ENCODE measurements around the gene ZNF784.
A peak's percentile ranks its signal among the peaks of the same experiment; 100 is the strongest.

Gene ZNF784

GRCh38 chr19:55643003-55643886, 18.9 kb upstream of the ZNF784 start, which contains the start of gene ZNF581:
TSS of gene ZNF581 (plus strand) at chr19:55643649. CDS start at chr19:55644572, 923 bp downstream.
- DNase-seq (ENCODE audit: low read depth in 3 of 3) = peak; percentile 69 to 84 (median 75)

GRCh38 chr19:55642153-55643002, 18.0 kb upstream of the ZNF784 start:
- DNase-seq (ENCODE audit: low read depth in 3 of 3) = peak in 1 of 3 donors; percentile 26

DNA sequence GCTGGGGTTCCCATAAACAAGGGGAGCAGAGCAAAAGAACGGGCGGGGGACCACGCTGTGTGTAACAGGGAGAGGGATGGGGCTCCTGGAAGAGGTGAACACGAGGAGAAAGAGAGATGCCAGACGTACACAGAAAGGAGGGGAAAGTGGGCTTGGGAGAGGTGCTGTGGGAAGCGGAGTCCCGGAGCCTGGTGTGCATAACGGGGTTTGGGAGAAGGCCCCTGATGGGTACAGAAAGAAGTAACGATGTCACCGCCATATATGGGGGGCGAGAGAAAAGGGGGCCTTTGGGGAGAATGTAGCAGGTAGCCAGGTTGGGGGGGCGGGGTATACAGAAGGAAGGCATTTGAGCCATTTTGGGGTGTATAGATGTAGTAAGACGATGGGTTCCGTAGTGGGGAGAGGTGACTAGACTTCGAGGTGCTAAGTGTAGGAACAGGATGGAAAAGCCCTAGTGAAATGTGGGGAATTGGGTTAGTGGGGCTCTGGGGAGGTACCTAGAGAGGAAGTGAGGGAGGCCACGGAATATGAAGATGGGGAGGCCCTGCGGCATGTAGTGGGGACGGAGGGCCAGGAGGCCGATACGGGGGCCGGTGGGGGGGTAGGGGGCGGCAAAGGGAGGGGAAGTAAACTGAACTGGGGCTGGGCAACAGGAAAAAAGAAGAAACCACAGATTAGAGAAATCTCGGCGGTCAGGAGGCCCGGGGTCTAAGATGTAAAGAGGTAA, 17.2 kb upstream of the ZNF784 start:
- DNase-seq (ENCODE audit: low read depth in 3 of 3) = no peak

- peak in 2 of 3 donors; percentile 47 to 60 for DNase-seq (ENCODE audit: low read depth in 3 of 3)
These were observed 16.4 kb upstream of the ZNF784 start, which contains the start of gene ZNF580 for GRCh38 chr19:55640577-55641425. TSS of gene ZNF580 (plus strand) at chr19:55641002. CDS start at chr19:55642509, 1,507 bp downstream.

DNA sequence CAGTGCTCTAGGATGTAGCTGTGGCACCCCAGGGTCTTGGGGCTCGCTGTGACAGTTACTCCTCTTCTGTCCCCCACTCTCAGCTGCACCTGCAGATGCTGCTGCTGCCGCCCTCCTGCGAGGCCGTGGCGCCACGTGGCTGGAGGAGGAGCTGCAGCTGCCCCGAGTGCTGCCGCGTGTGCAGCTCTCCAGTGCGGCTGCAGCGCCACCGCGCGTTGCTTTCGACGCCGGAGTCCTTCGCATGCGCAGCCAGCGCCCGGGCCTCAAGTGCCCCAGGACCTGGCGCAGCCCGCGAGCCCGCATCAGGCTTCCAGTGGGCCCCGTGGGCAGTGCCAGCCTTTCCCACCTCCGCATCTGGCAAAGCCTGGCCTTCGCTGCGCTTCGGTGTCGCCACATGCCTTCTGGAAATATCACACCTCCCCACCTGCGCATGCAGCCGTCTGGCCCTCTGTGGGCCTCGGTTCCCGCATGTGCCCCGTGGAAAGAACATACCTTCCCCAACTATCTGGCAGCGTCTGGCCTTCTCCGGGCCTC, 15.7 kb upstream of the ZNF784 start:
- peak; percentile 47 to 63 (median 61) for DNase-seq (ENCODE audit: low read depth in 3 of 3)

DNA sequence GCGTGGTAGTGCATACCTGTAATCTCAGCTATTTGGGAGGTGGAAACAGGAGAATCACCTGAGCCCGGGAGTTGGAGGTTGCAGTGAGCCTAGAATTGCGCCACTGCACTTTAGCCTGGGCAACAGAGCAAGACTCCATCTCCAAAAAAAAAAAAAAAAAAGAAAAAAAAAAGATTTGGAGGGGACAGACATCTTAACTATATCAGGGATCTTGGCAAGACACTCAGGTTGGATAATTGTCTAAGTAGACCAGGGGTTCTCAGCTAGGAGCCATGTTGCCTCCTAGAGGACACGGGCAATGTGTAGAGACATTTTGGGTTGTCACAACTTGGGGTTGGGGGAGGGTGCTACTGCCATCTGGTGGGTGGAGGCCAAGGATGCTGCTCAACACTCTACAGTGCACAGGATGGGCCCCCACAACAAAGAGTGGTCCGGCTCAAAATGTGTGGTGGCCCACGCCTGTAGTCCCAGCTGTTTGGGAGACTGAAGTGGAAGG, 14.5 kb upstream of the ZNF784 start:
- DNase-seq (ENCODE audit: low read depth in 3 of 3) = peak in 2 of 3 donors; percentile 49 to 52

- no peak for DNase-seq (ENCODE audit: low read depth in 3 of 3)
These were observed 13.2 kb upstream of the ZNF784 start for GRCh38 chr19:55637534-55637933.

DNA sequence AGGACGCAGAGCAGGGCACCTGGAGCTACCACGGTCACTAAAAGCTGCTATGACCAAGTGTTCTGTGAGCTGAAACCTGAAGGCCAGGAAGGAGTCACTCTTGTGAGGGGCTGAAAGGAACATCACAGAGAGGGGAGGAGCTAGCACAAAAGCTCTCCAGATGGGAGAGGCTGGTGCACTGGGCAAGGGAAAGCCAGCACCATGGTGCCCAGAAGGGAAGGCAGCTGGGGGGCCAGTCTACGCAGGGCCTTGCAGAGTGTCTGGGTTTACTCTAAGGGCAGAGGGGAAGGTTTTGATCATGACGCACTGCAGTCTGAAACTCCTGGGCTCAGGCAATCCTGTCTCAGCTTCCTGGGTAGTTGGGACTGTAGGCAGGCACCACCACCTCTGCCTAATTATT, 12.4 kb upstream of the ZNF784 start:
- DNase-seq (ENCODE audit: low read depth in 3 of 3) = no peak

DNA sequence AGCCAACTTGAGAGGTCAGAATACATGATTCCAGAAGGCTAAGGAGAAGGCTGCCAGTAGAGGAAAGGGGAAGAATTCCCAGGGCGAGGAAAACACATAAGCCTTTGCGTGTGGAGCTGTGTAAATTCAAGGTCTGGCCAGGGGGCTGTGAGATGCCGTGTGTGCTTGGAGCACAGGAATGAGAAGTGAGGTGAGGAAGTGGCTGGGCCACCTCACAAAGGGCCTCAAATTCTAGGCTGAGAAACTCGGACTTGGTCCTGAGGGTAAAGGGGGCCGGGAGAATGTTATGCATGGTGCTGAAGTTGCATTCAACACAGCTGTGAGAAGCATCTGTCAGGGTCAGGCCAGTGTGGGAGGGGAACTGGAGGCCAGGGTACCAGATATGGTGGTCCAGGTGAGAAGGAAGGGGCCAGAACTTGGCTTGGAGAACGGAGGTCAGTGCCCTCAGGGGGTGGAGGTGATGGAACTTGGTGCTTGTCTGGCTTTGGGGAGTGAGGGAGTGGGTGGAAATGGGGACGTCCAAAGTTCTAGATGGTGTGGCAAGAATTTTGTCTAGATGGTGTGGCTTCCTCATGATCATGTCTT, 11.6 kb upstream of the ZNF784 start:
- no peak for DNase-seq (ENCODE audit: low read depth in 3 of 3)

DNA sequence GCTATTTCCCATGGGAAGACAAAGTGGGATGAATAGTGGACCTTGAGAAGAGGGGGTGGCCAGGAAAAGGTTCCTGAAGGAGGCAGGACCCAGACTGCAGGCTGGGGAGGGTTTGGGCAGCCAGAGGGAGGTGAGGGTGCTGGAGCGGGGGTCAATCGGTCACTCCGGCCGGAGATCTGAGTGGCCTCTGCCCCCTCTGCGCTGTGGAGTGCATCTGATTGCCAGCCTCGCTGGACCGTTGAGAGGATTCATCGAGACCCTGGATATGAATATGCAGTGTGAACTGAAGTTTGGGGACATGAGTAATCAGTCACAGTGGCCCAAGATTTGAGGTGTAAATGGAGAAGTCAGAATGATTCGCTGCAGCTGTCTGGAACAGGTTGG, 11.0 kb upstream of the ZNF784 start:
- no peak for DNase-seq (ENCODE audit: low read depth in 3 of 3)

DNA sequence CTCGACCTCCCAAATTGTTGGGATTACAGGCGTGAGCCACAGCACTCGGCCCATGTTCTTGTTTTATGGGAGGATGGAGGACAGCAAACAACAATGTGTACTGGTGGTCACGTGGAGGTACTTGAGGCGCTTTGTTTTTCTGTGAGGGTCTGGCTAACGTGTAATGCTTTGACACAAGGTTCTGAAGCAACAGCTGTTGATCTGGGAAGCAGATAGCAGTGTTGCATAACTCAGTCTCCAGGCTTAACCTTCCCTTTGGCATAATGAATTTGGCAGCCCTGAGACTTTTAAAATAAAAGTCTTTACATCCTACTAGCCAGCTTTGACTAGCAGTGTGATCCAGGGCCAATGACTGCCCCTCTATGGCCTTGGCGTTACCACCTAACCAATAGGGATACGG, 9.5 kb upstream of the ZNF784 start:
- no peak for DNase-seq (ENCODE audit: low read depth in 3 of 3)

GRCh38 chr19:55632463-55632834, 8.1 kb upstream of the ZNF784 start:
- DNase-seq (ENCODE audit: low read depth in 3 of 3) = peak; percentile 81 to 92 (median 88)

DNA sequence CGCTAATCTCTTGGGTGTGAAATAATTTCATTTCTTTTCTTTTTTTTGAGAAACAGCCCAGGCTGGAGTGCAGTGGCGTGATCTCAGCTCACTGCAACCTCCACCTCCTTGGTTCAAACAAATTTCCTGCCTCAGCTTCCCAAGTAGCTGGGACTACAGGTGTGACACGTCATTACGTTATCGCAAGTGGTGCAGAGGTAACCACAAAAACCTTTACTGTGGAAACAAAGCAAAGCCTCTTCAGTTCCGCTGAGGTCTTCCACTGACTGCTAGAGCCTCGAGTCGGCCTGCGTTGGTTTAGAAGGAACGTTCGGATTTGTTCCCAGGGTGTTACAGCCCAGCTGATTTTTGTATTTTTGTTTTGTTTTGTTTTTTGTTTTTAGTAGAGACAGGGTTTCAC, 2.0 kb upstream of the ZNF784 start:
- no peak for DNase-seq (ENCODE audit: low read depth in 3 of 3)

- no peak for DNase-seq (ENCODE audit: low read depth in 3 of 3)
These were observed 599 bp upstream of the ZNF784 start for GRCh38 chr19:55625004-55625326.

GRCh38 chr19:55623561-55623960, 805 bp downstream of the ZNF784 start:
- DNase-seq (ENCODE audit: low read depth in 3 of 3) = no peak

- no peak for DNase-seq (ENCODE audit: low read depth in 3 of 3)
These were observed 1.2 kb downstream of the ZNF784 start for GRCh38 chr19:55623130-55623529.

DNA sequence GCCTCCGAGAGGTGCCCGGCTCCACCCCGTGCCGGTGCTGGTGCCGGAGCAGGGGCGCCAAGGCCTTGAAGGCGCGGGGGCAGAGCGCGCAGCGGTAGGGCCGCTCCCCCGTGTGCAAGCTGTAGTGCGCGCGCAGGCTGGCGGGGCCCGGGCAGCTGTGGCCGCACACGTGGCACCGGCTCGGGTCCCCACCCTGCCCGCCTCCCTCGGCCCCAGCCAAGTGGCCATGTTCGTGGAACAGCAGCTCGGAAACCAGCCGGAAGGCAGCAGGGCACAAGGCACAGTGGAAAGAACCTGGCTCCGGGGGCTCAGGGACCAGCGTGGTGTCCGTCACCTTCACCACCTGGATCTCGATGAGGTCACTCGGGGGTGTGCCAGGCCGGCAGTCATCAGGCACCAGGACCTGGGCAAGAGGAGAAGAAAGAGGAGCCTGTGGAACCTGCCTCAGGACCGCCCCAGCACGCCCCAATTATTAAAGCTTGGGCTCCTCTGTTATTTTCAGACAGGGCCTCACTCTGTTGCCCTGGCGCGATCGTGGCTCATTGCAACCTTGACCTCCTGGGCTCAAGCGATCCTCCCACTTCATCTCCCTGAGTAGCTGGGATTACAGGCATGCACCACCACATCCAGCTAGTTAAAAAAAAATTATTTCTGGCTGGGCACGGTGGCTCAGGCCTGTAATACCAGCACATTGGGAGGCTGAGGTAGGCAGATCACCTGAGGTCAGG, 2.0 kb downstream of the ZNF784 start:
- no peak for DNase-seq (ENCODE audit: low read depth in 3 of 3)

- DNase-seq (ENCODE audit: low read depth in 3 of 3) = no peak
These were observed 2.6 kb downstream of the ZNF784 start for GRCh38 chr19:55621673-55622231.

GRCh38 chr19:55621205-55621672, 3.1 kb downstream of the ZNF784 start:
- DNase-seq (ENCODE audit: low read depth in 3 of 3) = no peak

Data from stimulated activated CD4-positive, alpha-beta T cell treated with anti-CD3 and anti-CD28 coated beads, TNF-alpha, amount 100 ng/mL, for 48 hours (primary cell).